D341Med (cell line): Measurements from ENCODE around the gene WNK3.
"Not testable (repeated sequence)": the region's sequence is repeated elsewhere in the genome, so short reads cannot be mapped to it uniquely, and the experiment has no call there.

ENCODE experiments used
- DNase-seq: peaks from one replicate; pipeline ENCODE4 v3.0.0; 2012; ENCODE audit warnings: low spot score

WNK3 gene

DNA sequence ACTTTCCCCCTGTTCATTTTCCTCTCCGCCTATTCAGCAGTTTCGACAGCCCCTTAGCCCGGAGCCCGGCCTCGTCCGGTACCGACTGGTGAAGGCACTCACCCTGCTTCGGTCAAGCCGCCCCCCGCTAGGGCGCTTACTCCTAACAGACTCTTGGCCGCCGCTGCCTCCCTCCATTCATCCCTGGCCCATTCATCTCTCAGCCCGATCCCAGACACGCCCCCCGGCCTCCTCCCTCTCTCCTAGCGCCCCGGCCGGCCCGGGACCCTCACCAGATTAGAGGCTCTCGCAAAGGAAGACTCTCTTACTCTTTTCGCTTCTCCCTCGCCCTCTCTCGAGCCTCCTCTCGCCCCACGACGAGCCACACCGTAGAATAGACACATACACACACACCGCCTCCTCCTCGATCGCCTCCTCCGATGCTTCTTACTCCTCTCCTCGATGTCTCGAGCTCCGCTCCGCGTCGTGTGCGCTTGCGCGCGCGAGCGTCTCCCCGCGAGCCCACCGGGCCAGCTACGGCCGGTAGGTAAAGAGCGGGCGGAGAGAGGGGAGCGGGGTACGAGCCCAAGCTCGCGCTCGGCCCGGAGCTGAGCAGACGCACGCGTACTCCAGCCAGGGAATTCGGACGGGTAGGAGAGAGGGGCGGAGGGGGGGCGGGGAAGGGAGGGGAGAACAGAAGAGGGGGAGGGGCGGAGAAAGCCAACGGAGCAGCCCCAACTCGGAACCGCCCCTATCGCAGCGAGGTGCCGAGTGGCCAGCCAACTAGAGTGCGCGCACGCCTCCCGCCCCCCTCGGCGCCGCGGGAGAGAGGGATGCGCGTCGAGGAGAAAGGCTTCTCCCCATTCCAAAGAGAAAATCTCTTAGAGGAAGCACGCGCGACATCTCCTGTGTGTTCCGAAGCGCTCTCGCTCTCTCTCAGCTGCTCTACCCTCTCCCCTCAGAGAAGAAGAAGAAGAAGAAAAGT, at the start of gene WNK3:
Gene WNK3 (minus strand): TSS at position 633 of the 964 bp plus-strand sequence.
- DNase-seq: peak; percentile 87

DNA sequence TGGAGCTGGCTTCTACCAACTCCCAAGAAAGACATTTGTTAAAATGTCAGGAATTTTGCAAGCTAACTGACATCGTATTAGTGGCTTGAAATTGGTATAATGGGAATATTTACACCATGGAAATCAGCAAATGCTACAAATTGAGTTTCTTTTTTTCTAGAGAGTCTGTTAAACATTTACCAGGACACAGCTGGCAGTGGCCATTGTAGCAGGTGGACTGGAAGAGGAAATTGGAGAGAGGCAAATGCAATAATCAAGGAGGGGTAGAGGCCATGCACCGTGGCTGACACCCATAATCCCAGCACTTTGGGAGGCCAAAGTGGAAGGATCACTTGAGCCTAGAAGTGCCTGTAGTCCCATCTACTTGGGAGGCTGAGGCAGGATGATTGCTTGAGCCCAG, 49.4 kb upstream of the WNK3 start:
- no peak for DNase-seq

DNA sequence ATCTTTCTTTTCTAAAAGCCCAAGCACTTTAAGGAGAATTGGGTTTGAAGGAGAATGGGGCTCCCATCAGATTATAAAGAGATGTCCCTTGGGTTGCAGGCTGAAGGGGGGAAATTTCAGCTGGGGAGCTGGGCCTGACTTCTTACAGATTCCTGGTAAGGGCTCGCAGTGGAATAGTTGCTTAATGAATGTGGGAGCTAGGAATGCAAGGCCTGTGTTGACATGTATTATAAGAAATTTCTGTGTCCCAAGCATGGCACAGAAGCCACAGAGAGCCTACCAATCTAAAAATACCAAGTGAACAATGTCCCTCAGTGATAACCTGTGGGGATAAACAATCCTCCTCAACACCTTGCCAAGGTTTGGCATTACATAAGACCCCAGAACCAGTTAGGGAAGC, 39.3 kb upstream of the WNK3 start:
- no peak for DNase-seq

DNA sequence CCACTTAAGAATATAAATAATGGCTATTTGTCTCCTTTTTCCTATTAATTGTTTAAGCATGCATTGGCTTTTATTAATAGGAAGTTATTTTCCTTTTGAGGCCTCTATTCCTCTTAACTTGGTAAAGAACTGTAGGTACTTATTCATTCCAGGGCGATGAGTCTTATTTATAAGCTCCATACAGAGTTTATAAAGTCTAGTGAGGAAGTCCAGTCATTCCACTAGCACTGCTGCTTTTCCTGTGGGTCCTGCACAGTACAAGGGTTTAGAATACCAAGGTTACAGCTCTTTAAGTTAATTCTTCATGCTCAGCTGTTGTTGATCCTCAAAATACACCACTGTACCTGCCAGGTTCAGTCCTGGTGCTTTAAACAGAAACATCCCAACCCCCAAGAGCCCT, 28.5 kb upstream of the WNK3 start:
- DNase-seq: no peak

DNA sequence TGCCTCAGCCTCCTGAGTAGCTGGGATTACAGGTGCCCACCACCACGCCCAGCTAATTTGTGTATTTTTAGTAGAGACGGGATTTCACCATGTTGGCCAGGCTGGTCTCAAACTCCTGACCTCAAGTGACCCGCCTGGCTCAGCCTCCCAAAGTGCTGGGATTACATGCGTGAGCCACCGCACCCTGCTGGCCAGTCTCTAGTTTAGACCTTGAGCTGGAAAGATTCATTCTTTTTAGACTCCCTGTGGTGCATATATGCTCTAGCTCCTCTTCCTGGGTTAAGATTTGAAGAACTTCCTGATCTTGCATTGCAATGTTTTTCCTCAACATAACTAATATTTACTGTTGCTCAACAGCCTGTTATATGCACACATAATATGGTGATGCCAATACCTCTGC, 26.8 kb upstream of the WNK3 start:
- not testable (repeated sequence) for DNase-seq

GRCh38 chrX:54359408-54359807, 1.6 kb upstream of the WNK3 start:
- DNase-seq: no peak

DNA sequence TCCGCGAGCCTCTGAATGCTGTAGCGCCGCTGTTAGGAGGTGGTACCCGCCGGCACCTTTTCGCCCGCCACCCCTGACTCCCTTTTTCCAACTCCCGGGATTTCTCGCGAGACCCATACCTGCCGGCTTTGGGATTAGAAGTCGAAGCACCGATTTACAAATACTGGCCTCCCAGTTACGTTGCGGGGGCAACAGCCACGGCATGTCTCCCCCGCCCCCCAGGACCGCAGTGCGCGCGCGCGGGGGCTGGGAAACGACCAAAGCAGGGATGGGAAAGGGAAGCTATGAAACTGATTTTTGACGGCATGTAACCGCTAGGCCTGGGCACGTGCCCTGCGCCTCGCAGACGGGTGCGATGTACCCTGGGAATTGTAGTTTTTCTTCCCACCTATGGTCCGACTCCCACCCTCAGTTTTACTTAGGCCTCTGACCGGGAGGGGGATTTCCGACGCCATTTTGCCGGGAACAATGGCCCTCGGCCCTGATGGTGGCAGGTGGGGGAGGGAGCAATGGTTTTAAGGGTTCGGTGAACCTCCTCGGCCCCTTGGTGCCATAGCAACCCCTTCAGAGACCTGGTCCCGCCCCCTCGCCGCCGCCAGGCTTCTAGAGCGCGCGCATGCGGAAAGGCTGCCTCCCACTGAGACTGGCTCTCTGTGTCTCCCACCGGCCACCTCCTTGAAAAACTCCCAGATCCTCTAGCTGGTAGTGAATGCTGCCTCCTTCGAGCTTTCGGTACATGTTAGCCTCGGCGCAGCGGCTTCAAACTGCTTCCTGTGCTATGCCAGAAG, 772 bp upstream of the WNK3 start:
- peak; percentile 10 for DNase-seq

- no peak for DNase-seq
These were observed 5.2 kb downstream of the WNK3 start for GRCh38 chrX:54352677-54353076.

GRCh38 chrX:54337383-54337782, 20.5 kb downstream of the WNK3 start:
- DNase-seq: not testable (repeated sequence)

- DNase-seq: no peak
These were observed 32.8 kb downstream of the WNK3 start for GRCh38 chrX:54325077-54325476.

GRCh38 chrX:54320067-54320466, 37.8 kb downstream of the WNK3 start:
- no peak for DNase-seq

GRCh38 chrX:54306379-54306778, 51.5 kb downstream of the WNK3 start:
- no peak for DNase-seq

DNA sequence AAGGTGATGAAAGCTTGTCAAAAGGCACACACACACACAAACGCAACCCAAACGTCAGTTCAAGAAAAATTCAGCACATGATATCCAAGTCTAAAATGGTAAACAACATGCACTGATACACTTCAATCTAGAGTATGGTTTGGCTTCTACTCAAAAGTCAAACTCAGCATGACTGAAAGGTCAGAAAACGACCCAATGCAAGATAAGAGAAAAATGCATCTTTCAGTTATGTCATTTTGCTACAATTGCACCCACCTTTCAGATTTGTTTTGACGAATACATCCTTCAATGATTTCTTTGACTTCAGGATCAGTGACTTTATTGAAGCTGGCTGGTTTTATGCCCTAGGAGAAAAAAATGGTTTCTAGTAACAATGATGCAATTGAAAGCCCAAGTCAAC, 56.3 kb downstream of the WNK3 start:
- no peak for DNase-seq

DNA sequence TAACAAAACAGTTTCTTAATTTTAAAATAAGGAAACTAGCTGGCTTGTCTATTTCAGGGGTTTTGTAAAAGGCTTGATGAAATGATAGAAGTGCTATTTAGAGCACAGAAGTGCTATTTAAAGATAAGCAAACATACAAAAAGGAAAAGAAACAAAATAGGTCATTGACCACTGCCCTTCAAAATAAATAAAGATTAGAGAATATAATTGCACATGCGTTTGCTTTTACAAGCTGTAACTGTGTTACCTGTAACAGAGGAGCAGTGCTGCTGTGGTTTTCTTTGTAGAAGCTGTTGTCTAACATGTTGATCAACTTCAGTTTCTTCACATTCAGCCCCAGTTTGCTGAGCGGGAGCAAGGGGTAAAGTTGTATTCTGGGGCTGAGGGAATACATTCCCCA, 63.5 kb downstream of the WNK3 start:
- no peak for DNase-seq

DNA sequence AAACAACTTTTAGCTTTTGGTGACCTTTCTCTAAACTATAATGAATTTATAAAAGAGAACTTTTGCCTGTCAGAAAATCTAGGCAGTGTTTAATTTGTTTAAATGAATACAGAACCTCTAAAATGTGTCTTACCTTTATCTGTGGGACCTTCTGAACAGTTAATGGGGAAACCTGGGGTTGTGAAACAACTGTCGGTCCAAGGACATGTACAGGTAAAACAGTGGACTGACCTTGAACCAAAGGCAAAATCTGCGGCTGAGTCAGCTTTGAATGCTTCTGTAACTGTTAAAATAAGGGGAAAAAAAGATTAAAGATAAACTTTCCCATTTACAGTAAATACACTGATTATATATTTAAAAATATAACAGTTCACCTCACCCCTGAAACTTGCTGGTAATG, 65.1 kb downstream of the WNK3 start:
- DNase-seq: no peak

DNA sequence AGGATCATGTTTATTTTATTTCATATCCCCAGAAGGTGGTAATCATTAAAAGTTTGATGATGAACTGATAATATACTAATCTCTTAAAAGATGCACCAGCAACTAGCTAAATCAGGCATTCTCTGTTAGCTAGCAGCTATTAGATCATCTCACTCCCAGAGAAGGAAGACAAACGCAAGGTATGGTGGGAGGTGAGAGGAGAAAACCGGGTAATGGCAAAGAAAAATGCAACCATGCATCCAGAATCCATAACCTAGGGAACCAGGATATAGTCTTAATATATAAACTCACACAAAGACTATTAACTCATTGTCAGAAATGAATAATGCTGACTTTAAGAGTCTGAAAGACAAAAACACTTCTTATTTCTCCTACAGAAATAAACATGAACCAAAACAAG, 66.1 kb downstream of the WNK3 start:
- DNase-seq: no peak

DNA sequence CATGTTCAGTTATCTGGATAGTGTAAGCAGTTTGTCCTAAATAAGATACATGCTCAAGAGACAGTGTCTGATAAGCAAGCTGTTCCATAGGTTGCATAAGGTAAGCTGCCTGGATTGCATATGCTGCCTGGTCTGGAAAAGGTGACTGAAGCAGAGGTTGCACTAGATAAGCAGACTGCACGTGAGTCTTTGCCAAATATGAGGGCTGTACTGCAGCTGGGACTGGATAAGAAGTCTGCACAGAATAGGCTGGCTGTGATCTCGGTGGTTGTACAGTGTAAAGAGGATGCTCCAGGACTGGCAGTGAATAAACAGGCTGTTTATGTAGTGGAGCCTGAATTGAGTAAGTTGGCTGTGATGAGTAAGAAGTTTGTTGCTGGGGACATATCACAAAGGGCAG, 68.9 kb downstream of the WNK3 start:
- no peak for DNase-seq

DNA sequence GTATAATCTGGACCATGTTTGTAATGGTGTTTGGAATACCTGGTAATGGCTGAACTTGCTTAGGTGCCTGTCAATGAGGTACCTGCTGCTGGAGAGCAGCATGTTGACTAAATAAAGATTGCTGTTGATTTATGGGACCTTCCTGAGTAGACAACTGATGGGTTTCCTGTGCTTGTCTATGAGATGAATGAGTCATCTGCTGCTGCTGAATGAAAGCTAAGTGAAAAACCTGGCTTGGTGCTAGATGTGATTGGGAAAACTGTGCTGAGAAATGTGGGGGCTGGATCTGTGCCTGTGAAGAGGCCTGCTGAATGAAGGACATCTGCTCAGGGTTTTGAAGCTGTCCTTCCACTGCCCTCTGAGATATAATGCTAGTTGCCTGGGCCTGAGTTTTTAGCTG, 69.6 kb downstream of the WNK3 start:
- DNase-seq: no peak

DNA sequence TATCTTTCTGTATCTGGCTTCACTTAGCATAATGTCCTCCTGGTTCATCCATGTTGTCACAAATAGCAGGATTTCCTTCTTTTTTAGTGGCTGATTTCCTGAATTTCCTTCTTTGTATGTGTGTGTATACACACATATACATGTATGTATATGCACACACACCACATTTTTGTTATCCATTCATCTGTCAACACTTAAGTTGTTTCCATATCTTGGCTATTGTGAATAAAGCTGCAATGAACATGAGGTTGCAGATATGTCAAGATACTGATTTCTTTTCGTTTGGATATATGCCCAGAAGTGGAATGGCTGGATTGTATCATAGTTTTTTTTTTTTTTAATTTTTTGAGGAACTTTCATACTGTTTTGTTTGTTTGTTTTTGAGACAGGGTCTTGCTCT, 76.2 kb downstream of the WNK3 start:
- DNase-seq: no peak

DNA sequence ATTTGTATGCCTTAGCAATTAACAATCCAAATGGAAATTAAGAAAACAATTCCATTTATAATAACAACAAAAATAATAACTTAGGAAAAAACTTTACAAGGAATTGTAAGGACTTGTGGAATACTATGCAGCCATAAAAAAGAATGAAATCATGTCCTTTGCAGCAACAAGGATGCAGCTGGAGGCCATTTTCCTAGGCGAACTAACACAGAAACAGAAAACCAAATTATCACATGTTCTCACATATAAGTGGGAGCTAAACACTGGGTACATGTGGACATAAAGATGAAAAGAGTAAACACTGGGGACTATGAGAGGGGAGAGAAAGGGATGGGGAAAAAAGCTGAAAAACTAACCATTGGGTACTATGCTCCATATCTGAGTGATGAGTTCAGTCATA, 77.4 kb downstream of the WNK3 start:
- DNase-seq: no peak

GRCh38 chrX:54271664-54272063, 86.2 kb downstream of the WNK3 start:
- DNase-seq: no peak

- peak; percentile 26 for DNase-seq
These were observed 109.5 kb downstream of the WNK3 start for GRCh38 chrX:54248309-54248708.

GRCh38 chrX:54246866-54247265, 111.0 kb downstream of the WNK3 start:
- DNase-seq: no peak
